Raji (cell line): ENCODE results near the gene CGB1.

Experiments used
- POLR2A ChIP-seq: IDR thresholded peaks from 2 replicates; pipeline ENCODE4 v1.6.1; 2011; ENCODE audit warnings: low read depth, low read length, control low read depth; ENCODE audit not compliant: insufficient read depth

The CGB1 gene

GRCh38 chr19:49020931-49021895 lies 15.5 kb downstream of the CGB1 start:
- TF ChIP-seq POLR2A, result no peak

GRCh38 chr19:49020342-49020741 lies 16.4 kb downstream of the CGB1 start:
- TF ChIP-seq POLR2A, result no peak

- TF ChIP-seq POLR2A, result no peak
These were observed 17.3 kb downstream of the CGB1 start for GRCh38 chr19:49019242-49019932.

- no peak for TF ChIP-seq POLR2A
These were observed 18.9 kb downstream of the CGB1 start for GRCh38 chr19:49017666-49018351.

- no peak for TF ChIP-seq POLR2A
These were observed 19.5 kb downstream of the CGB1 start, which contains the start of gene LHB for GRCh38 chr19:49017041-49017665. Gene LHB (minus strand): TSS chr19:49017091. CDS start chr19:49017081, 10 bp downstream.

- no peak for TF ChIP-seq POLR2A
These were observed 20.4 kb downstream of the CGB1 start for GRCh38 chr19:49016067-49016839.

- TF ChIP-seq POLR2A, result no peak
These were observed 21.8 kb downstream of the CGB1 start for GRCh38 chr19:49014870-49015255.

- no peak for TF ChIP-seq POLR2A
These were observed 22.4 kb downstream of the CGB1 start for GRCh38 chr19:49014123-49014869.

GRCh38 chr19:49011194-49011593 lies 25.5 kb downstream of the CGB1 start:
- no peak for TF ChIP-seq POLR2A

- TF ChIP-seq POLR2A, result no peak
These were observed 26.2 kb downstream of the CGB1 start for GRCh38 chr19:49010453-49010852.

GRCh38 chr19:49009828-49010227 lies 26.9 kb downstream of the CGB1 start:
- no peak for TF ChIP-seq POLR2A

- no peak for TF ChIP-seq POLR2A
These were observed 29.8 kb downstream of the CGB1 start for GRCh38 chr19:49006905-49007304.

GRCh38 chr19:49004964-49005614 lies 31.6 kb downstream of the CGB1 start:
- TF ChIP-seq POLR2A, result no peak
